ENCODE measurements around the gene DOCK11.
"Not testable (repeated sequence)": the region's sequence is repeated elsewhere in the genome, so short reads cannot be mapped to it uniquely, and the experiment has no call there.

Gene DOCK11

DNA sequence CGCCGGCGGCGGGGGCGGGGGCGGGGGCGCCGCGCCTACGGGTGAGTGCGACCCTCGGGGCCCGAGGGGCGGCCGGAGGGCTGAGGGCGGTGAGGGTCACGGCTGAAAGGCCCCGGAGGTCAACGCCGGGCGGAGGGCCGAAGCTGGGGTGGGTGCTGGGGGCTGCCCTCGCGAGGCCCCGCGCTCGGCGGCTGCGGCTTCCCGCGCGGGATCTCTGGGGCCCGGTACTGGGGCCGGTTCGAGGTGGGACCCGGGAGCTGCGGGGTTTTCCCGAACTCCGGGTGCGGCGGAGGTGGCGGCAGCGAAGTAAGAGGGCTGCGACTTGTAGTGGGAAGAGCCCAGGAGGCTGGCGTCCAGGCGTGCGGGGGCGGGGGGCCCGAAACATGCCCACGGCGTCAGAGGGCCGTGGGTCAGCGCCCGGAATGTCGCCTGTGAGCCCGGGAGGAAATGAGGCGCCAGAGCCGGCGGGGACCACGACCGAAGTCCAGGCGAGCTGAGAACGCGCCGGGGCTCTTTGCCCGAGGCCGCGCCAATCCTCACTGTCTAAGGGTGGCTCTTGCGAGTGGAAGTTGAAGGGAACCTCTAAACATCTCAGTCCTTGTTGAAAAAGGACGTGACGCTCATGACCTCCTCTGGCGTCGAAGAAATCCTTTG is 232.2 kb downstream of the DOCK11 start:
- Histone ChIP-seq H2AFZ (peak overlapping the region; percentile 80), H3K27ac (peak overlapping the region; percentile 92), H3K4me3 (ENCODE audit: low read depth, low read length) (peak overlapping the region; percentile 54), H3K9ac (peak overlapping the region; percentile 61), H3K4me1 (peaks cover 6% of the 10 kb centered on the region), H3K36me3 (ENCODE audit: control insufficient read depth, insufficient read depth, low read length) (no peaks in the 10 kb centered on the region), H3K9me3 (ENCODE audit: control insufficient read depth, low read length) (no peaks in the 10 kb centered on the region), H3K4me2 (ENCODE audit: low read length) (peak overlapping the region; percentile 59), H3K27me3 (ENCODE audit: control insufficient read depth, insufficient read depth, low read length) (no peaks in the 10 kb centered on the region), H3K79me2 (no peaks in the 10 kb centered on the region)
- TF ChIP-seq, protein P1, sequence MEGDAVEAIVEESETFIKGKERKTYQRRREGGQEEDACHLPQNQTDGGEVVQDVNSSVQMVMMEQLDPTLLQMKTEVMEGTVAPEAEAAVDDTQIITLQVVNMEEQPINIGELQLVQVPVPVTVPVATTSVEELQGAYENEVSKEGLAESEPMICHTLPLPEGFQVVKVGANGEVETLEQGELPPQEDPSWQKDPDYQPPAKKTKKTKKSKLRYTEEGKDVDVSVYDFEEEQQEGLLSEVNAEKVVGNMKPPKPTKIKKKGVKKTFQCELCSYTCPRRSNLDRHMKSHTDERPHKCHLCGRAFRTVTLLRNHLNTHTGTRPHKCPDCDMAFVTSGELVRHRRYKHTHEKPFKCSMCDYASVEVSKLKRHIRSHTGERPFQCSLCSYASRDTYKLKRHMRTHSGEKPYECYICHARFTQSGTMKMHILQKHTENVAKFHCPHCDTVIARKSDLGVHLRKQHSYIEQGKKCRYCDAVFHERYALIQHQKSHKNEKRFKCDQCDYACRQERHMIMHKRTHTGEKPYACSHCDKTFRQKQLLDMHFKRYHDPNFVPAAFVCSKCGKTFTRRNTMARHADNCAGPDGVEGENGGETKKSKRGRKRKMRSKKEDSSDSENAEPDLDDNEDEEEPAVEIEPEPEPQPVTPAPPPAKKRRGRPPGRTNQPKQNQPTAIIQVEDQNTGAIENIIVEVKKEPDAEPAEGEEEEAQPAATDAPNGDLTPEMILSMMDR (IDR thresholded peaks at IDR 0.05): no peak

DNA sequence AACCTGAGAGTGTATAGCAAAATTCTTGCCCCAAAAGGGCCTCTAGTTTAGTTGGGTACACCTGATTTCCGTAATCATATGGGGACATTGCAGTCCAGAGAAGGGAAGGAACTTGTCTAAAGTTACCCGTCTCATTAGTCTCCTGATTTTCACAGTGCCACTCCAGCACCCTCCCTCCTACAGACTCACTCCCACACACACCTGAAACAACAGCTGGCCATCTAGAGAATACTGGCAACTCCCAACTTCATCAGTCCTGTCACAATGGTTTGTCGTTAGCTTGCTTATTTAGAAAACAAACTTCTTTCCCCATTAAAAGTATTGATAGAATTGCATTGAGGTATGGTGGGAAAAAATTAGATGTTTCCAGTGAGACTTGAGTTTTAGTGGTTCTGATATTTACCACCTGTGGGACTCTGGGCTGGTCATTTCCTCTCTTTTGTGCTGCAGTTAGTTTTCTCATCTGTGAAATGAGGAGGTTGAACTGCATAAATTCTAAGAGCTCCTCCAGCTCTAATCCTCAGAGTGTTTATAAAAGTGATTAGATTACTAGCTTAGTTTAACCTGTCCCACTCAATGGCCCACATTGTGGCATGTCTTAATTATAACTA is 233.5 kb downstream of the DOCK11 start:
- no peaks in the 10 kb centered on the region for H3K9me3 ChIP-seq (ENCODE audit: control insufficient read depth, low read length)
- TF ChIP-seq, protein P1 (IDR thresholded peaks at IDR 0.05): no peak
- no peaks in the 10 kb centered on the region for H3K27me3 ChIP-seq (ENCODE audit: control insufficient read depth, insufficient read depth, low read length)
- H3K36me3 ChIP-seq (ENCODE audit: control insufficient read depth, insufficient read depth, low read length): no peaks in the 10 kb centered on the region
- no peak overlapping the region for H3K9ac ChIP-seq
- H3K4me2 ChIP-seq (ENCODE audit: low read length): no peak overlapping the region
- H3K79me2 ChIP-seq: peaks cover under 1% of the 10 kb centered on the region
- no peak overlapping the region for H3K4me3 ChIP-seq (ENCODE audit: low read depth, low read length)
- no peak overlapping the region for H2AFZ ChIP-seq
- H3K27ac ChIP-seq: no peak overlapping the region
- peaks cover 6% of the 10 kb centered on the region for H3K4me1 ChIP-seq

DNA sequence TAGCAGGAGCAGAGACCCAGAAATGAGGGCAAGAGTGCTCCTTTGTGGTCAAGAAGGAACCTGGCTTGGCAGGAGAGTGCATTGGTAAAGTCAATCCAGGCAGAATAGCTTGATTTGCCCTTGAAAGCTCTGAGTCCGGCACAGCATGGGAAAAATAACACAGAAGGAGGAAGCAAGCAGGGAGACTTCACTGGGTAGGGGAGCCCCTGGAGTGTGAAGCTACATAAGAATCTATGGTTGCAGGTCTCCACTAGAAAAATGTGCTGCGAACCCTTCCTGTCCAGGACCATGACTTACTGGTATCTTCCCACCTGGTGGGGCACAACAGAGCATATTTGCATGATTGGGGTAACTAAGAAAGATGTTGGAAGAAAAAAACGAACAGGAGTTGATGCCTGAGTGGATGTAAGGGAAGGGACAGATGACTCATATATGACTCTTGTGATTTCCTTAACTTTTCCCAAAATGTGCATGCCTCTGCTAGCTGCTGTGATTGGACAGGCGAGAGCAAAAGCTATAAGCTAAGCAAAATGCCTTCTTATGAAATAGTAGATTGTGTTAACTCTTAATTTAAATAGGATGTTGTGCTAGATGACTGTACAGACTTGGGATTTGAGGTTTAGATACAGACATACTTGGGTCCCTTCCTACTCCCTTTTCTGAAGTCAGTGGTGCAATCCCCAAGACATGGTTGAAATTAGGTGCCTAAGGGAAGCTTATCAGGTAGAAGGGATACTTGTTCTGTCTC is 235.1 kb downstream of the DOCK11 start:
- Histone ChIP-seq H3K79me2 (peaks cover 2% of the 10 kb centered on the region), H3K27ac (no peak overlapping the region), H3K4me3 (ENCODE audit: low read depth, low read length) (no peak overlapping the region), H3K9ac (no peak overlapping the region), H3K4me2 (ENCODE audit: low read length) (no peak overlapping the region), H3K9me3 (ENCODE audit: control insufficient read depth, low read length) (no peaks in the 10 kb centered on the region), H3K27me3 (ENCODE audit: control insufficient read depth, insufficient read depth, low read length) (no peaks in the 10 kb centered on the region), H3K36me3 (ENCODE audit: control insufficient read depth, insufficient read depth, low read length) (no peaks in the 10 kb centered on the region), H3K4me1 (peaks cover 6% of the 10 kb centered on the region), H2AFZ (no peak overlapping the region)
- TF ChIP-seq, protein P1 (IDR thresholded peaks at IDR 0.05): no peak

DNA sequence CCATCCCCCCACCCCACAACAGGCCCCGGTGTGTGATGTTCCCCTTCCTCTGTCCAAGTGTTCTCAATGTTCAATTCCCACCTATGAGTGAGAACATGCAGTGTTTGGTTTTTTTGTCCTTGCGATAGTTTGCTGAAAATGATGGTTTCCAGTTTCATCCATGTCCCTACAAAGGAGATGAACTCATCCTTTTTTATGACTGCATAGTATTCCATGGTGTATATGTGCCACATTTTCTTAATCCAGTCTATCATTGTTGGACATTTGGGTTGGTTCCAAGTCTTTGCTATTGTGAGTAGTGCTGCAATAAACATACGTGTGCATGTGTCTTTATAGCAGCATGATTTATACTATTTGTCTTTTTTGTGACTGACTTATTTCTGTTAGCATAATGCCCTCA is 236.9 kb downstream of the DOCK11 start:
- not testable (repeated sequence) for H3K9ac ChIP-seq; H3K27ac ChIP-seq; H3K79me2 ChIP-seq; H3K4me3 ChIP-seq (ENCODE audit: low read depth, low read length); H3K27me3 ChIP-seq (ENCODE audit: control insufficient read depth, insufficient read depth, low read length); H2AFZ ChIP-seq; H3K36me3 ChIP-seq (ENCODE audit: control insufficient read depth, insufficient read depth, low read length); H3K4me1 ChIP-seq; H3K9me3 ChIP-seq (ENCODE audit: control insufficient read depth, low read length); H3K4me2 ChIP-seq (ENCODE audit: low read length)

DNA sequence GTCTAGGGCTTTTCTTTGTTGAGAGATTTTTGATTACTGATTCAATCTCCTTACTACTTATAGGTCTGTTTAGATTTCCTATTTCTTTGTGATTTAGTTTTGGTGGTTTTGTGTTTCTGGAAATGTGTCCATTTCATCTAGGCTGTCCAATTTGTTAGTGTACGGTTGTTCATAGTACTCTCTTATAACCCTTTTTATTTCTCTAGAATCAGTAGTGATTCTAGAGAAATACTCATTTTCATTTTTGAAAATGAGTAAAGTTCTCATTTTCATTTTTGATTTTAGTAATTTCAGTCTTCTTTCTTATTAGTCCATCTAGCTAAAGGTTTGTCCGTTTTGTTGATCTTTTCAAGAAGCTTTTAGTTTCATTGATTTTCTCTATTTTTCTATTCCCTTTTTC is 239.3 kb downstream of the DOCK11 start:
- no peak overlapping the region for H3K4me3 ChIP-seq (ENCODE audit: low read depth, low read length)
- H3K9ac ChIP-seq: no peak overlapping the region
- no peaks in the 10 kb centered on the region for H3K4me1 ChIP-seq
- H3K27me3 ChIP-seq (ENCODE audit: control insufficient read depth, insufficient read depth, low read length): no peaks in the 10 kb centered on the region
- no peak overlapping the region for H3K4me2 ChIP-seq (ENCODE audit: low read length)
- H3K36me3 ChIP-seq (ENCODE audit: control insufficient read depth, insufficient read depth, low read length): no peaks in the 10 kb centered on the region
- peaks cover 8% of the 10 kb centered on the region for H3K79me2 ChIP-seq
- no peaks in the 10 kb centered on the region for H3K9me3 ChIP-seq (ENCODE audit: control insufficient read depth, low read length)
- TF ChIP-seq, protein P1 (IDR thresholded peaks at IDR 0.05): no peak
- H2AFZ ChIP-seq: no peak overlapping the region
- no peak overlapping the region for H3K27ac ChIP-seq

All from parathyroid adenoma (tissue), 2 donors.